NB4 (cell line): ENCODE measurements around the gene FRMPD4.
"Not testable (repeated sequence)": the region's sequence is repeated elsewhere in the genome, so short reads cannot be mapped to it uniquely, and the experiment has no call there.

Experiments used
- CTCF ChIP-seq: IDR thresholded peaks from one replicate; pipeline ENCODE4 v1.5.1; 2012; ENCODE audit warnings: low read depth, low read length
- MAX ChIP-seq: IDR thresholded peaks from 2 replicates; pipeline ENCODE4 v1.6.1; 2011; ENCODE audit warnings: low read depth, low read length
- MYC ChIP-seq: IDR thresholded peaks from 2 replicates; pipeline ENCODE4 v1.6.1; 2011; ENCODE audit warnings: low read depth, low read length
- POLR2A ChIP-seq: IDR thresholded peaks from 2 replicates; pipeline ENCODE4 v1.6.1; 2011; ENCODE audit warnings: mild to moderate bottlenecking; ENCODE audit not compliant: insufficient read length; ENCODE audit errors: extremely low read depth

GRCh38 chrX:12542251-12542650 lies 404.0 kb downstream of the FRMPD4 start:
- TF ChIP-seq CTCF, POLR2A, MYC, MAX: not testable (repeated sequence)
